HepG2 (cell line): ENCODE measurements around the gene KRTCAP2. TPM values are rescaled to one million over a fixed set of nuclear protein-coding genes. Genes with fewer than 3 reads are reported as not detected.

Experiments
- ATAC-seq: fragments of 200-7000 bp; cut with Tn5 transposase; 3 replicates; pipeline ENCODE4 v1.9.1; 2020; ENCODE audit warnings: mild to moderate bottlenecking, moderate library complexity
- BruUV-seq: library from RNA; stranded (reverse); fragments of 400-500 nt; replicated peaks from 2 replicates; lab custom pipeline; 2021; lab: Mats Ljungman, UMichigan
- CTCF ChIA-PET: fragments of 300-600 bp; formaldehyde crosslinking; extraction: SDS; loops from one replicate; lab custom pipeline; 2021; ENCODE audit warnings: low total read pairs, inconsistent platforms, low intra/inter-chr PET ratio; lab: Yijun Ruan, JAX
- POLR2A ChIA-PET: fragments of 350-600 bp; sonication (Branson Sonifier 250); formaldehyde crosslinking; loops from one replicate; lab custom pipeline; 2020; ENCODE audit warnings: antibody characterized with exemption, inconsistent platforms; lab: Yijun Ruan, JAX
- DNase-seq: peaks from one replicate; pipeline ENCODE4 v3.0.0-alpha.2; 2015; ENCODE audit warnings: low spot score
- FAIRE-seq: peaks from 3 replicates; lab custom pipeline; 2011; peaks lifted over from hg19 to GRCh38; lab: Jason Lieb, UNC
- H2AFZ ChIP-seq: one replicate; pipeline ENCODE4 v1.6.1; 2011; ENCODE audit warnings: low read length, inconsistent platforms
- H3K27ac ChIP-seq: fragments of 300-600 bp; 3 replicates; pipeline ENCODE4 v1.8.0; 2011; ENCODE audit warnings: mixed run types, mild to moderate bottlenecking, mixed read lengths, low read length, inconsistent platforms; ENCODE audit not compliant: insufficient read depth; ENCODE audit errors: extremely low read length
- H3K27me3 ChIP-seq, 2 experiments: fragments of 200-600 bp in 1 of 2; 2 replicates in 1 of 2; 3 replicates in 1 of 2; pipeline versions ENCODE4 v1.6.0 to v1.8.0; 2011; ENCODE audit warnings: low read length in 2 of 2, mild to moderate bottlenecking in 2 of 2, moderate library complexity in 2 of 2, inconsistent platforms in 1 of 2; ENCODE audit not compliant: insufficient read depth in 2 of 2, control insufficient read depth in 1 of 2
- H3K36me3 ChIP-seq, 2 experiments: fragments of 200-600 bp in 1 of 2; replicated peaks in 1 of 2; 2 replicates in 1 of 2; 3 replicates in 1 of 2; pipeline versions ENCODE4 v1.5.1 to v1.8.0; 2011; ENCODE audit warnings: low read length in 2 of 2, inconsistent platforms in 1 of 2; ENCODE audit not compliant: insufficient read depth in 2 of 2, control insufficient read depth in 1 of 2
- H3K4me1 ChIP-seq: 2 replicates; pipeline ENCODE4 v1.5.1; 2012; ENCODE audit warnings: low read length, inconsistent platforms; ENCODE audit not compliant: insufficient read depth
- H3K4me2 ChIP-seq: 2 replicates; pipeline ENCODE4 v1.6.0; 2011; ENCODE audit warnings: low read depth, low read length, inconsistent platforms
- H3K4me3 ChIP-seq, 3 experiments: fragments of 200-600 bp in 1 of 3; sonication (generic), shearing (Covaris generic) in 1 of 3; replicated peaks in 1 of 3; 2 replicates each; pipeline ENCODE4 v1.5.1; 2011 to 2016; ENCODE audit warnings: low read length in 3 of 3, inconsistent platforms in 2 of 3, low read depth in 2 of 3, mild to moderate bottlenecking in 2 of 3, control low read depth in 1 of 3, mixed read lengths in 1 of 3; ENCODE audit not compliant: insufficient read depth in 1 of 3
- H3K79me2 ChIP-seq: one replicate; pipeline ENCODE4 v1.6.1; 2011; ENCODE audit warnings: low read length, inconsistent platforms; ENCODE audit not compliant: insufficient read depth
- H3K9ac ChIP-seq: 2 replicates; pipeline ENCODE4 v1.6.0; 2011; ENCODE audit warnings: mild to moderate bottlenecking, low read depth, low read length, inconsistent platforms; ENCODE audit not compliant: insufficient read depth
- H3K9me3 ChIP-seq: 2 replicates; pipeline ENCODE4 v1.5.1; 2012; ENCODE audit warnings: mild to moderate bottlenecking, low read length
- H4K20me1 ChIP-seq: 2 replicates; pipeline ENCODE4 v1.6.0; 2011; ENCODE audit warnings: inconsistent platforms, mild to moderate bottlenecking, low read length, moderate library complexity; ENCODE audit not compliant: insufficient read depth
- CTCF ChIP-seq: sonication (generic); formaldehyde crosslinking; IDR thresholded peaks from 2 replicates; pipeline ENCODE4 v1.5.0; 2020; ENCODE audit warnings: mild to moderate bottlenecking, missing genetic modification reagents, moderate library complexity
- HNRNPL ChIP-seq: fragments of 200-400 bp; formaldehyde crosslinking; IDR thresholded peaks from 2 replicates; pipeline ENCODE4 v1.6.1; 2017; ENCODE audit warnings: mild to moderate bottlenecking, low read depth, low read length
- RFX5 ChIP-seq: IDR thresholded peaks from 2 replicates; pipeline ENCODE4 v1.6.1; 2011; ENCODE audit warnings: low read depth, low read length, improper control_type of control experiment
- STAG1 ChIP-seq: sonication (generic); formaldehyde crosslinking; IDR thresholded peaks from 2 replicates; pipeline ENCODE4 v1.4.0; 2020; ENCODE audit warnings: missing genetic modification reagents
- ZBTB33 ChIP-seq: sonication (generic); formaldehyde crosslinking; IDR thresholded peaks from 2 replicates; pipeline ENCODE4 v1.4.0; 2020; ENCODE audit warnings: missing genetic modification reagents
- WGBS: methylation state at CpG from one replicate; pipeline ENCODE4 v1.1.6; 2017; ENCODE audit warnings: low lambda C conversion rate; 5-methylcytosine and 5-hydroxymethylcytosine counted together
- in situ Hi-C: cut with HindIII; loops from 2 replicates; pipeline ENCODE4 v1.10.0; 2017; ENCODE audit warnings: low pct_unique_long_range_greater_than_20kb; ENCODE audit not compliant: extremely low pct_ligation_motif_present
- intact Hi-C: fragments of 100-400 bp; cut with micrococcal nuclease; formaldehyde crosslinking; loops from one replicate; pipeline ENCODE4 v1.10.0; 2022; ENCODE audit not compliant: unreplicated experiment
- polyA plus RNA-seq, 8 experiments: library from polyadenylated mRNA; depleted of rRNA in 3 of 8; stranded (reverse) in 7 of 8; unstranded in 1 of 8; fragments of >200 nt; fragmentation: Illumina TruSeq in 4 of 8; extraction: Trizol in 4 of 8; gene quantifications; 2 replicates each; pipeline versions ENCODE4 v1.2.1 to v1.2.3, GENCODE V29; 2011 to 2016; ENCODE audit warnings: low read depth in 4 of 8, missing spikeins in 1 of 8, mixed read lengths in 1 of 8; ENCODE audit not compliant: insufficient read depth in 1 of 8
- total RNA-seq, 5 experiments: library from RNA; depleted of rRNA; stranded (reverse); fragments of >200 nt; fragmentation: Illumina TruSeq; extraction: Trizol; gene quantifications; 2 replicates each; pipeline ENCODE4 v1.2.3, GENCODE V29; 2016; ENCODE audit warnings: low read depth in 1 of 5

The KRTCAP2 gene
- total and polyA plus RNA-seq, 2 of the 13 experiments (the other 11 are each of a cell fraction or from before 2014, with no cell fraction given), result 77.3 to 79.4 TPM

- TF ChIP-seq CTCF, result 0 out of 2 replicates have a peak, but pooled peaks have one; percentile 6
- peak; percentile 79 for TF ChIP-seq ZBTB33 (CRISPR knock-in tag)
- peak; percentile 19 for TF ChIP-seq STAG1 (CRISPR knock-in tag)
- peak; percentile 66; the same call in 1 of the 2 replicates for TF ChIP-seq HNRNPL
- TF ChIP-seq RFX5, result no peak
- Histone ChIP-seq H2AFZ (no peak overlapping the region), H3K36me3 (0 out of 5 replicates have a peak, but pooled peaks cover 0 to 1% of the 10 kb centered on the region in 2 experiments), H3K79me2 (peaks cover 10% of the 10 kb centered on the region), H3K9ac (no peak overlapping the region), H3K27ac (no peak overlapping the region), H4K20me1 (no peaks in the 10 kb centered on the region), H3K4me1 (peaks cover 55% of the 10 kb centered on the region), H3K4me2 (no peak overlapping the region), H3K4me3 (no peak overlapping the region), H3K9me3 (no peaks in the 10 kb centered on the region), H3K27me3 (0 out of 5 replicates have a peak, but pooled peaks cover 0 to 1% of the 10 kb centered on the region in 2 experiments)
- ATAC-seq, result no peak
- intact Hi-C loops (loop anchor here (1.0 kb wide), 1 partner anchor 50 kb away; no protein-coding TSS in a partner anchor), in situ Hi-C loops (no loop called here)
- BruUV-seq, result no TSS peak
- DNase-seq, result no peak
- no CpG with 5 or more reads among the region's 9 CpGs for WGBS
- CTCF ChIA-PET, result interaction anchor here (1.2 to 1.4 kb wide), 2 partner anchors 18 to 51 kb away, joined by 6 to 12 read pairs; no protein-coding TSS in a partner anchor
- POLR2A ChIA-PET, result no interaction called here
- FAIRE-seq, result no peak
These were observed 2.8 kb upstream of the KRTCAP2 start for GRCh38 chr1:155175927-155176371.
